HEK293 (cell line): ENCODE results near the gene LMO3.

Experiments
- ZFP3 ChIP-seq: fragments of 450-650 bp; formaldehyde crosslinking; IDR thresholded peaks from 2 replicates; pipeline ENCODE4 v1.5.1; 2016; ENCODE audit warnings: low read depth, missing biosample characterization, missing genetic modification characterization
- TF ChIP-seq, protein P1 (sequence below): fragments of 450-650 bp; formaldehyde crosslinking; IDR thresholded peaks from 2 replicates; pipeline ENCODE4 v1.5.1; 2016; ENCODE audit warnings: missing biosample characterization, missing genetic modification characterization
- TF ChIP-seq, protein P2 (sequence below): fragments of 450-650 bp; formaldehyde crosslinking; IDR thresholded peaks from 2 replicates; pipeline ENCODE4 v1.5.1; 2016; ENCODE audit warnings: missing biosample characterization, missing genetic modification characterization

DNA sequence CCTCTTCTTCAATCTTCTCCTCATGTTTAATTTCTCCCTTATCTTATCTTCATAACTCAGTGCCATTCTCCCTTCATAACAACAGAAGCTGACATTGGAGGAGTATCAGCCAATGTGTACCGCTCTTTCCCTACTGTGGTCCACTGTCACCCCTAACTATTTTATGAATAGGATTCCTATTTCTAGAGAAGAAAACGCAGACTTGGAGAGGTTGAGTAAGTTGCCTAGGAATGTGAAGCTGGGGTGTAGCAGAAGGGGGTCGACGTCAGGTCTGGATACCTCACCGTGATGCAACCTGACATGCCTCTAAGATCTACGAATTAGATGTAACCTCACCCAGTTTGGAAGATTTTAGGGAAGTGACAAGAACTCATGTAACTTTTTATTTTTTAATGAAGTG lies 17.1 kb downstream of the LMO3 start:
- TF ChIP-seq, protein P1, sequence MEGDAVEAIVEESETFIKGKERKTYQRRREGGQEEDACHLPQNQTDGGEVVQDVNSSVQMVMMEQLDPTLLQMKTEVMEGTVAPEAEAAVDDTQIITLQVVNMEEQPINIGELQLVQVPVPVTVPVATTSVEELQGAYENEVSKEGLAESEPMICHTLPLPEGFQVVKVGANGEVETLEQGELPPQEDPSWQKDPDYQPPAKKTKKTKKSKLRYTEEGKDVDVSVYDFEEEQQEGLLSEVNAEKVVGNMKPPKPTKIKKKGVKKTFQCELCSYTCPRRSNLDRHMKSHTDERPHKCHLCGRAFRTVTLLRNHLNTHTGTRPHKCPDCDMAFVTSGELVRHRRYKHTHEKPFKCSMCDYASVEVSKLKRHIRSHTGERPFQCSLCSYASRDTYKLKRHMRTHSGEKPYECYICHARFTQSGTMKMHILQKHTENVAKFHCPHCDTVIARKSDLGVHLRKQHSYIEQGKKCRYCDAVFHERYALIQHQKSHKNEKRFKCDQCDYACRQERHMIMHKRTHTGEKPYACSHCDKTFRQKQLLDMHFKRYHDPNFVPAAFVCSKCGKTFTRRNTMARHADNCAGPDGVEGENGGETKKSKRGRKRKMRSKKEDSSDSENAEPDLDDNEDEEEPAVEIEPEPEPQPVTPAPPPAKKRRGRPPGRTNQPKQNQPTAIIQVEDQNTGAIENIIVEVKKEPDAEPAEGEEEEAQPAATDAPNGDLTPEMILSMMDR (tag by site-specific recombination), result no peak
- TF ChIP-seq, protein P2, sequence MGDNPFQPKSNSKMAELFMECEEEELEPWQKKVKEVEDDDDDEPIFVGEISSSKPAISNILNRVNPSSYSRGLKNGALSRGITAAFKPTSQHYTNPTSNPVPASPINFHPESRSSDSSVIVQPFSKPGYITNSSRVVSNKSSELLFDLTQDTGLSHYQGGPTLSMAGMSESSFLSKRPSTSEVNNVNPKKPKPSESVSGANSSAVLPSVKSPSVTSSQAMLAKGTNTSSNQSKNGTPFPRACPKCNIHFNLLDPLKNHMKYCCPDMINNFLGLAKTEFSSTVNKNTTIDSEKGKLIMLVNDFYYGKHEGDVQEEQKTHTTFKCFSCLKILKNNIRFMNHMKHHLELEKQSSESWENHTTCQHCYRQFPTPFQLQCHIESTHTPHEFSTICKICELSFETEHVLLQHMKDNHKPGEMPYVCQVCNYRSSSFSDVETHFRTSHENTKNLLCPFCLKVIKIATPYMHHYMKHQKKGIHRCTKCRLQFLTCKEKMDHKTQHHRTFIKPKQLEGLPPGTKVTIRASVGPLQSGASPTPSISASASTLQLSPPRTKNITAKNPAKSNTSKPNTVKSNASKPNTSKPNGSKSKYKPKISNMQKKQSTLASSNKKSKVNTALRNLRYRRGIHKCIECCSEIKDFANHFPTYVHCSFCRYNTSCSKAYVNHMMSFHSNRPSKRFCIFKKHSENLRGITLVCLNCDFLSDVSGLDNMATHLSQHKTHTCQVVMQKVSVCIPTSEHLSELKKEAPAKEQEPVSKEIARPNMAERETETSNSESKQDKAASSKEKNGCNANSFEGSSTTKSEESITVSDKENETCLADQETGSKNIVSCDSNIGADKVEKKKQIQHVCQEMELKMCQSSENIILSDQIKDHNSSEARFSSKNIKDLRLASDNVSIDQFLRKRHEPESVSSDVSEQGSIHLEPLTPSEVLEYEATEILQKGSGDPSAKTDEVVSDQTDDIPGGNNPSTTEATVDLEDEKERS (tag by site-specific recombination), result no peak
- TF ChIP-seq ZFP3 (tag by site-specific recombination), result no peak
